ENCODE measurements around the gene CARD19. TPM values are rescaled to one million over a fixed set of nuclear protein-coding genes. Genes with fewer than 3 reads are reported as not detected.

Gene CARD19
- total RNA-seq, 1 donor from 2014 or later: 36.6 TPM

DNA sequence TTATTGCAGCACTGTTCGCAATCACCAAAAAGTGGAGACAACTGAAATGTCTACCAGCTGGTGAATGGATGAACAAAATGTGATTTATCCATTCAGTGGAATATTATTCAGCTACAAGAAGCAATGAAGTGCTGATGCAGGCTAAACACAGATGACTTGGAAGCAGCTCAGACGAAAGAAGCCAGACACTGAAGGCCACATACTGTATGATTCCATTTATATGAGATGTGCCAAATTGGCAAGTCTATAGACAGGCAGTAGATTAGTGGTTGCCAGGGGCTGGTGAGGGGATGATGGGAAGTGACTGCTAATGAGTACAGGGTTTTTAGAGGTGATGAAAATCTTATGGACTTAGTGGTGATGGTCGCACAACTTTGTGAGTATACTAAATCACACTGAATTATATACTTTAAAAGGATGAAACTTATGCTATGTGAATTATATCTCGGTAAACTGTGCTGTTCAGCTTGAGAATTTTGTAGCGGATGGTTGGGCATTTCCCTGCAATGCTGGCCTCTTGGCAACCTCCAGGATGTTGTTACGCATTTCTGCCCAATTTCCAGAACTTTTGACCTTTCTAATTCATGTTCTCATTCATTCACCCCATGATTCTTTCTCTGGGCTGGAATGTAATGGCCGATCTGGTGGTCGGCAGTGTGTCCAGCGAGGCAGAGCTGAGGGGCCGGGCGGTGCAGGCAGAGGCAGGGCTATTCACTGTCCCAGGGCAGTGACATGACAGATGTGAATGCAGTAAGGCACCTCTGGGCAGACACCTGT is 66.0 kb downstream of the CARD19 start:
- DNase-seq (ENCODE audit: low spot score): no peak
- intact Hi-C loops (cut with DNase I): loop anchor here (5.0 kb wide), 1 partner anchor 140 kb away; no protein-coding TSS in a partner anchor
- no peak for ATAC-seq

Other genes starting within 250 kb of the CARD19 start
- 20.1 TPM for gene ZNF484, start 218.2 kb upstream of the CARD19 start, total RNA-seq
- 11.1 TPM for gene FGD3, start 148.7 kb upstream of the CARD19 start, total RNA-seq
- gene SUSD3, start 37.5 kb upstream of the CARD19 start, total RNA-seq: 6.6 TPM
- gene NINJ1, start 38.0 kb downstream of the CARD19 start, total RNA-seq: 53.5 TPM
- 6.6 TPM for gene WNK2, start 87.9 kb downstream of the CARD19 start, total RNA-seq

Measured in sciatic nerve (tissue), 2 donors.